RWPE1 (cell line): ENCODE data around the gene APRT.

Experiments used
- CTCF ChIA-PET: fragments of 350-600 bp; sonication (Branson Sonifier 250); formaldehyde crosslinking; extraction: SDS; loops from one replicate; lab custom pipeline; 2021; lab: Yijun Ruan, JAX
- POLR2A ChIA-PET: fragments of 400-600 bp; formaldehyde crosslinking; extraction: SDS; loops from one replicate; lab custom pipeline; 2020; ENCODE audit warnings: antibody characterized with exemption; ENCODE audit not compliant: low non-redundant PET; lab: Yijun Ruan, JAX
- DNase-seq: peaks from one replicate; pipeline ENCODE4 v3.0.0; 2012; ENCODE audit warnings: low spot score
- H3K27ac ChIP-seq: fragments of 450-650 bp; 2 replicates; pipeline ENCODE4 v1.5.1; 2017
- TF ChIP-seq, protein P1 (sequence below): fragments of 450-650 bp; conservative IDR thresholded peaks from 2 replicates; pipeline ENCODE4 v1.5.1; 2017; ENCODE audit warnings: low read depth, mild to moderate bottlenecking

Gene APRT

DNA sequence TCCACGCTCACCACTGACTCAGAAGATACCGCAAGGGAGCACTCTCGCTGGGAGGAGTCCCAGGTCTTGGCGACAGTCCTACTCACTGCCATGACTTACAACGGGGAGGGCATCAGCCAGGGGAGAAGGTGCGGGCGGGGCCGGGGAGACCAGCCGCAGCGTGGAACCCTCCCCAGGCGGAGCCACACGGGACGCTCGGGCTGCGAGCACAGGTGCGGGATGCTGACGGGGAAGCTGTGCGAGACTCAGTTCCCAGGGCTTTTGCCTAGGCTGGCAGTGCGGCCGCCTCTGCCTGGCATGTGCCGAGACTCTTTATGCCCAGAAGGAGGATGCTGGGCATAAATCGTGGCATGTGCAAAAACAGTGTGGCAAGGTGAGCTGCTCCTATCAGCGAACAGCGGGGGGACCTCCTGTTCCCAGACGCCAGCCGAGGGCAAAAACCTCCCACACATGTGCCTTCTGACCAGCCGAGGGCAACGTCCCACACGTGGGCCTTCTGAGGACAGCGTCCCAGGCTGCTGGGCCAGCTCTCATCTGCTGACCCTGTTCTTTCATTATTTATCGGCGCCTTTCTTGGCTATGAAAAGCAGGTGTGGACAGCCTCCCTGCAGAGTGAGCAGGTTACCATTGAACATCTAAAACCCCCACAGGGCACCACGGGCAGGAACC, 38.9 kb upstream of the APRT start:
- TF ChIP-seq, protein P1, sequence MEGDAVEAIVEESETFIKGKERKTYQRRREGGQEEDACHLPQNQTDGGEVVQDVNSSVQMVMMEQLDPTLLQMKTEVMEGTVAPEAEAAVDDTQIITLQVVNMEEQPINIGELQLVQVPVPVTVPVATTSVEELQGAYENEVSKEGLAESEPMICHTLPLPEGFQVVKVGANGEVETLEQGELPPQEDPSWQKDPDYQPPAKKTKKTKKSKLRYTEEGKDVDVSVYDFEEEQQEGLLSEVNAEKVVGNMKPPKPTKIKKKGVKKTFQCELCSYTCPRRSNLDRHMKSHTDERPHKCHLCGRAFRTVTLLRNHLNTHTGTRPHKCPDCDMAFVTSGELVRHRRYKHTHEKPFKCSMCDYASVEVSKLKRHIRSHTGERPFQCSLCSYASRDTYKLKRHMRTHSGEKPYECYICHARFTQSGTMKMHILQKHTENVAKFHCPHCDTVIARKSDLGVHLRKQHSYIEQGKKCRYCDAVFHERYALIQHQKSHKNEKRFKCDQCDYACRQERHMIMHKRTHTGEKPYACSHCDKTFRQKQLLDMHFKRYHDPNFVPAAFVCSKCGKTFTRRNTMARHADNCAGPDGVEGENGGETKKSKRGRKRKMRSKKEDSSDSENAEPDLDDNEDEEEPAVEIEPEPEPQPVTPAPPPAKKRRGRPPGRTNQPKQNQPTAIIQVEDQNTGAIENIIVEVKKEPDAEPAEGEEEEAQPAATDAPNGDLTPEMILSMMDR: no peak
- CTCF ChIA-PET: interaction anchor here (0.6 kb wide), 2 partner anchors 79 to 236 kb away, joined by 3 to 4 read pairs; no protein-coding TSS in a partner anchor
- H3K27ac ChIP-seq: no peak overlapping the region
- POLR2A ChIA-PET: no interaction called here
- DNase-seq: no peak

DNA sequence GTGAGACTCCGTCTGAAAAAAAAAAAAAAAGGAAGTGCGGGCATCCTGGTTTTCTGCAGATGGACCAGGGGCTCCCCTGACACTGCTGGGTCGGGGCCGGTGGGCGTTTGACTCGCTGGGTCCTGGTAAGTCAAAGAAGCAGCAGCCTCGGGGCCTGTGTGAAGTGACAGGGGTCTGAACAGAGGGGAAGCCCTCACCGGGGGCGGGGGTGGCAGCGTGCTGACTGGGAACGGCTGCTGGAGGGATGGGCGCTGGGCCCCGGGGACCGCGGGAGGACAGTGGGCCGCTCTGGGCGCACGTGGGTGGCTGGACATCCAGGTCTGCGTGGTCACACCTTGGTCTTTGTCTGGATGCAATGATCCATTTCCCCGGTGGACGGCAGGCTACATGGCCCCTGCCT, 36.8 kb upstream of the APRT start:
- ChIA-PET CTCF (no interaction called here), POLR2A (no interaction called here)
- no peak for DNase-seq
- no peak overlapping the region; the same call in 1 of the 2 replicates for H3K27ac ChIP-seq
- TF ChIP-seq, protein P1: no peak

DNA sequence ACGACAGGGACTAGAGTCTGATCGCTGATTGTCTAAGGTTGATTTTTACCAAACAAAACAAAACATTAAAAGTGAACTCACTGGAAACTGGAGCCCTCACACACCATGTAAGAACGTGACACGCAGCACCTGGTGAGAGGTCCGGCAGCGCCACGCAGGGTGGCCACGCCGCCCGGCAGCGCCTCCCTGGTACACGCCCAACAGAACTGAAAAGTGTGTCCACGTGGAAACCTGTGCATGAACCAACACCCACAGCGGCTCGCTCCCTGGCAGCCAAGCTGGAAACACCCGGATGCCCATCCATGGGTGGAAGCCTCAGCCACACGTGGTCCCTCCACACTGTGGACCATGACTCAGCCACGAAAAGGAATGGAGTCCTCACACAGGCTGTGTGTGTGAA, 35.9 kb upstream of the APRT start:
- POLR2A ChIA-PET: no interaction called here
- CTCF ChIA-PET: no interaction called here
- TF ChIP-seq, protein P1: no peak
- no peak for DNase-seq
- peak overlapping the region; percentile 16; the same call in 1 of the 2 replicates for H3K27ac ChIP-seq

DNA sequence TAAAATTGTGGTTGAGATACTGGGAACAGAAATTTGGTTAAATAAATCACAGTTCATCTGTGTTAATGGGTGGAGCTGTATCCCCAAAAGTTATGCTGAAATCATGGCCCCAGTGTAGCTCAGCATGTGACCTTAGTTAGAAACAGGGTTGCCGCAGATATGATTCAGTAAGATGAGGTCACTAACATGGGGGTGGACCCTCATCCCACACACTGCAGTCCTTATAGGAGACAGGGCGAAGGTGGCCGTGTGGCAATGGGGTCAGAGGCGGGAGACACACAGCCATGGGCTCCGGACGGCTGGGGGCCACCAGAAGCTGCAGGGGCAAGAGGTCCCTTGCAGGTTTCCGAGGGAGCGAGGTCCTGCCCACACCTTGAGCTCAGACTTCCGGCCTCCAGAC, 34.4 kb upstream of the APRT start:
- POLR2A ChIA-PET: no interaction called here

DNA sequence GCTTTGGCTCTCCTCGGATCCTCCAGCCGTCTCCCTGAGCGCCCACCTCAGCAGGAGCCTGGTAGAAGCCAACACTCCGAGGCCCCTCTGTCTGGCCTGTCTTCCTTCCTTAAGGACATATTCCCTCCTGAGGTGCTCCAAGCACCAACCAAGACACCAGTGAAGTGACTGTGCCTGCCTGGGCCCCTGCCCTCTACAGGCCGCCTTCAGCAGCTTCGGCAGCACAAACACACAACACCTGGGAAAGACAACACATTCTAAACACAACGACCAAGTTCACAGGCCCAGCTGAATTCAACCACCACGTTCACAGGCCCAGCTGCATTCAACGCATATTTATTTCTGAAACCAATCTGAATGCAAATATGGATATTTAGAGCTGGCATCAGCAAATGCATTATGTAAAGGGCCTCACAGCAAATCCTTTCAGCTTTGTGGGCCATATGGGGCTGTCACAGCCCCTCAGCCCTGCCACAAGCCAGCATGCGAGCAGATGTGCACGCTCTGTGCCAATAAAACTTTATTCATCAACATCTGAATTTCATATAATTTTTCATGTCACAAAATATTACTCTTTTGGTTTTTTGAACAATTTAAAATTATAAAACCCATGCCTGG, 32.8 kb upstream of the APRT start:
- CTCF ChIA-PET: no interaction called here
- H3K27ac ChIP-seq: peak overlapping the region; percentile 38
- TF ChIP-seq, protein P1: no peak
- POLR2A ChIA-PET: no interaction called here
- no peak for DNase-seq

More for the DNA sequence above, 34.4 kb upstream of the APRT start:
- TF ChIP-seq, protein P1: no peak
- no peak overlapping the region for H3K27ac ChIP-seq
- CTCF ChIA-PET: interaction anchor here (0.6 kb wide), 1 partner anchor 418 kb away, joined by 4 read pairs; no protein-coding TSS in a partner anchor
- DNase-seq: no peak

DNA sequence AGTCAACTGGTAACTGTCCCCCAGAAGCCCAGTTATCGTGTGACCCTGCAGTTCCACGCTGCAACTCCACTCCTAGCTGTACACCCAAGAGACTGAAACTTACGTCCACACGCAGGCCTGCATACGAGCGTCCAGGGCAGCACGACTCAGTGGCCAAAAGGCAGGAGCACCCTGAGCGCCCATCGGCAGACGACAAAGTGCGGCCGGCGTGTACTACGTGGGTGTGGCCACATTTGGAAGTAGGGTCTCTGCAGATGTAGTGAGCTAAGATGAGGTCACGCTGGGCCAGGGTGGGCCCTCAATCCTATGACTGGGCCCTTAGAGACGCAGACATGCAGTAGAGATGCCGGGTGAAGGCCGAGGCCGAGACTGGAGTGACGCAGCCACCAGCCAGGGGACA, 31.5 kb upstream of the APRT start:
- no peak overlapping the region for H3K27ac ChIP-seq
- no peak for DNase-seq
- TF ChIP-seq, protein P1: no peak
- ChIA-PET CTCF (no interaction called here), POLR2A (no interaction called here)
